T-helper 22 cell (primary cell): ENCODE data around the gene LMNB1.
"Not testable (repeated sequence)": the region's sequence is repeated elsewhere in the genome, so short reads cannot be mapped to it uniquely, and the experiment has no call there.

ENCODE experiments used
- DNase-seq: peaks from one replicate; pipeline ENCODE4 v3.0.0-alpha.2; 2020; ENCODE audit warnings: low read depth

LMNB1 gene

DNA sequence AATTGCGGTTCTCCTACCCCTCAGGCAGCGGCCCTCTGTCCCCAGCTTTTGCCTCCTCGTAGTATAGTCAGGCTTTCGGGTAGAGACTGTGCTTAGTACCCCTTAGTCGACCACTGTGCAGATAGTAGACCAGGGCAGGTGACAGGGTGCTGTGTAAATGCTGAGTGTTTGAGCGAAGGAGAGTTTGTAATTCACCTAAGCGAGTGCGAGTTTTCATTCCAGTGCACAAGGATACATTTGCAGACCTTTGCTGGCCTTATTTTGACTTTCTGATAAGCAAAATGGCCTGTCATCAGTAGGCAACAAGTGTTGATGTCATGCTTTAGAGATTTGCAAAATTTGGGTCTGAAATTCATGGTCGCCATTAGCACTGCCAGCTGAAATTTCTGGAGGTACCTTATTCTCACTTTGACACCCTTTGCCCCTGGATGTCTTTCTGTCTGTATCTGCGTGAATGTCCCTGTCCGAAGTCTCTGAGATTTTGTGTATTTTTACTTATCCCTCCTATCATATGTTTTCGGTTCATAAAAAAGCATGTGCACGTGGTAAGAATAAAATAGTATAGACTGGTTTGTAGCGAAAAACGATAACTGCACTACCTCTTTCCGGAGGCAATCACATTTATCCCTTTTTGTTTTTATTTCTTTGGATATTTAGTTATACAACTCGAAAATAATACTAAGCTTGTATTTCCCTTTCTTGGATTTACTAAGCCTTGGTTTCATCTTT lies 1.9 kb downstream of the LMNB1 start:
- no peak for DNase-seq

DNA sequence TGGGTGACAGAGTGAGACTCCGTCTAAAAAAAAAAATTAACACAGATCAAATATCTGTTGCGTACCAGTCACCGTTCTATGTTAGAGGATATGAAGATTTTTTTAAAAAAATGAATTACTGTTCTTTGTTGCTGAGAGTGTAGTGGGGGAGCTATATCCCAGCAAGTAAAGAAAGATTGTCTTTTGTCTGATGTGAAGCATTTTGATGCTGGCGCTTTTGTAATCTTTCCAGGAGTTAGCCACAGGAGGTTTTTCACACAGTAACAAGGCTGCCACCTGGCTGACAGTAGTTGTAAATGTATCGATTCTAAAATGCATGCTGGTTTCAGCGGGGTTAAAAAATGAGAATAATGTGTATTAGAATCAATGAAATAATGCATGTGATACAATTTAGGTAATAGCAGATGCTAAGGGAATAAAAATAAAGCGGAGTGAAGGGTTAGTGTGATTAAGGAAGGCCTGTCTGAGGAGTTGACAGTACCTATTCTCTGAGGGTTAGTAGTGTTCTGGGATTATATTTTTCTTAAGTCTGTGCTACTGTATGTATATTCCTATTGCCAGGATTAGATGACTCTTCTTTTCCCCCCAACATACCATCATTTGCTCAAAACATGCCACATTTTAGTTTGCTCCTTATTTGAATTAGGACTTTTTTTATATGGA lies 3.4 kb downstream of the LMNB1 start:
- peak; percentile 31 for DNase-seq

DNA sequence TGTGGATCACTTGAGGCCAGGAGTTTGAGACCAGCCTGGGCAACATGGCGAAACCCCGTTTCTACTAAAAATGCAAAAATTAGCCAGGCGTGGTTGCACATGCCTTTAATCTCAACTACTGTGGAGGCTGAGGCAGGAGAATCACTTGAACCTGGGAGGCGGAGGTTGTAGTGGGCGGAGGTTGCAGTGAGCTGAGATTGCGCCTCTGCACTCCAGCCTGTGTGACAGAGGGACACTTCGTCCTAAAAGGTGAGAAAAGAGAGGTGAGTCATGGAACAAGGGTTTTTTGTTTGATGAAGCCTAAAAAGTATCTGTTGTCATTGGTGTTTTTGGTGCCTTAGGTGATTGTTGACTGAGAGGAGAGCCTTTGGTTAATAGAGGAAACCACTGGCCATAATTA lies 11.5 kb downstream of the LMNB1 start:
- DNase-seq, result not testable (repeated sequence)

DNA sequence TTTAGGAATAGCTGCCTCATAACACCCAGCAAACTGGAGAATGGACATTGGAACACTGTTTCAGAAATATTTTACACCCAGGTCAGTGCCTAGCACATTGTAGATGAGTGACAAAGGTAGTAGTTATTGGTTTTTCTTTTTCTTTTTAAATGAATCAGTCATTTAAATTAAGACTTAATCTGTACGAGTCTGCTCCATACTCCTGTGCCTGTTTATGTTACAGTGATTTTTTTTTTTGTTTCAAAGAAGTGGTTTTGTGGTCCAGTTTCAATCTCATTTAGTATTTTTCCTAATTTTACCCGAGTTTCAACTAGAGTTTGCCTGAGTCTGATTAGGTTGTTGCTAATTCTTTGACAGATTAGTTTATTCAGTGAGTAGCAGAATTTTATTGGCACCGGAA lies 16.2 kb downstream of the LMNB1 start:
- no peak for DNase-seq

DNA sequence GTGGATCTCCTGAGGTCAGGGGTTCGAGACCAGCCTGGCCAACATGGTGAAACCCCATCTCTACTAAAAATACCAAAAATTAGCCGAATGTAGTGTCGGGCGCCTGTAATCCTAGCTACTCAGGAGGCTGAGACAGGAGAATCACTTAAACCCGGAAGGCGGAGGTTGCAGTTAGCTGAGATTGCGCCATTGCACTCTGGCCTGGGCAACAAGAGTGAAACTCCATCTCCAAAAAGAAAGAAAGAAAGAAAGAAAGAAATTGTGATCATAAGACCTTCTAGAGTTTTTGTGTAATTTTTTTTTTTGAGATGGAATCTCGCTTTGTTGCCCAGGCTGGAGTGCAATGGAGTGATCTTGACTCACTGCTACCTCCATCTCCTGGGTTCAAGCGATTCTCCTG lies 16.7 kb downstream of the LMNB1 start:
- not testable (repeated sequence) for DNase-seq

DNA sequence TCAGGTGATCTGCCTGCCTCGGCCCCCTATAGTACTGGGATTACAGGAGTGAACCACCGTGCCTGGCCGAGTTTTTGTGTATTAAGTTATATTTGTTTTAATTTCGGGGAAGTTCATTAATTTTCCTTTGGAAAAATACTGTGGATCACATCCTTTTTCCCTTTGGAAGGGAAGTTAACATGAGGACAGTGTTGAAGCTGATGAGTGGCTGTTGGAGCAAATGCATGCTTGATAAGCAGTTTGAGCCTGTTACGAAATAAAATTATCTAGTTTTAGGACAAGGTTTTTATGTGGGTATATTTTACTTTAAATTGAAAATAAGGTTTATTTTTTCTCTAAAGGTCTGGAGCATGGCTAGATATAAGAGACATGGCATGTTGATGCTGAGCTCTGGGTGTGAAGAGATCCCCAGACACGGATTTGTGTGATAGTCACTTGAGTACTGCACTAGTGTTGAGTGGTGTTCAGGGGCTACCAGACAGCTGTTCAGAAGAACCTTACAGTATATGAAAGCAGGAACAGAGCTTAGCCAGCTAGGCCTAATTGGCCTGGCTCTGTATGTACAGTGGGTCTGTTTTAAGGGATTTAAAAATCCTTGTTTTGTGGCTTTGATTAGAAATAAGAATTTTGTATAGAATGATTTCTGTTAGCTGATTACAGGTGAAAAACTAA lies 17.4 kb downstream of the LMNB1 start:
- no peak for DNase-seq

DNA sequence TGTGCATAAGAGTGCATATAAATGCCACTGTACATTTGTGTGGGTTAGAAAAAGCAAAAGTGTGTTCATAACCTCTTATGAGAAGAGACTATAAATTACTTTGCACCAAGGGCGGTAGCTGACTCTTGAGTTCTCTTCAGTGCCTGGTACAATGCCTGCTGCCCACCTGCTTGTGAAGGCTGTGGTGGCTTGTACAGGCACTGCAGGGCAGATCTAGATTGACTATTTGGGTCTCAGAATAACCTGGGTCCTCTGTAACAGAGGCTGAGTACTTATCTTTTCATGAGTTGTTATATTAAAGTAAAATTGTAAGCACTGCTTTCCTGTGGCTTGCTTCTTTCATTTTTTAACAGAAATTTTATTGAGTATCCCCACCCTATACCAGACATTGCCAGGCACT lies 22.8 kb downstream of the LMNB1 start:
- DNase-seq, result no peak

DNA sequence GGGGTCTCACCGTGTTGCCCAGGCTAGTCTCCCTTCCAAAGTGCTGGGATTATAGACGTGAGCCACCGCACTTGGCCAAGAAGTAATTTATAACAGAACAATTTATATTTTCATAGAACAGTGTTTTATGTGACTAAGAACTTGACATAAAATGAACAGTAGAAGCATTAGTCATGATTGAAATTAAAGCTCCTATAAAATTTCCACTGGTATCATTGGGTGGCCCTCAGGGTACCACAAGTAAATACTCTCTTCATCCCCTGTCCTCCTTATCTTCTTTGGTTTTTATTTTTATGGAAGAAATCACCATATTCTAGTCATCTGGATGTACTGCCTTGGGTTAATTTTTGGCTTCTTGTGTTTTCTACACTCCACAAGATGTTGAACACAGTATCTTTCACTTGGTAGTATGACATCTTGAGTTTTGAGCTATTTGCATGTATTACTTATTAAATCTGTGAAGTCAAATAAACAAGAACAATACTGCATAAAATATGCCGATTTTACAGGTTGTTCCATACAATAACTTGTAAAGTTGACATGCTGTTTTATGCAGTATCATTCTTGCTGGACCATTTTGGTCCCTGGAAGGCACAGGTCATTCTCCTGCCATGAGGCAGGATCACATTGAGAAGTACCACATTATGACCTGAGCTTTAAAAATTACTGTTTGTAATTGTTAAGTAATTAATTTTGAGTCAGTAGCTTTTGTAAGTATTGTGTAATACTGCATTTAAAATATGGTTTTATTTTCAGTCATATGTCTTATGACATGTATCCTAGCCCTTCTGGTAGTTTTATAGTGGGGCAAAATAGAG lies 24.4 kb downstream of the LMNB1 start:
- no peak for DNase-seq

DNA sequence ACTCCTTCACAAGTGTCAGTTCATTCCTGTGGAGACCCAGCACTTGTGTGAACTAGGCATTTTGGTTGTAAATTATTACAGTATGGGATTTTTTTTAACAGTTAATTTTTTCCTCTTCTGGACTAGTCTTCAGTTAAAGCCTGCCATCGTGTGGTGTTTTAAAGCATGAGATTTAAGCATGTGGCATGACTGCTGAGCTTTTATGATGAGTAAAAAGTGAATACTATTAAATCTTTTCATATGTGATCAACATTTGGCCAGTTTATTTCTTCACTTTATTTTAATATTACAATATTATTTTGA lies 25.0 kb downstream of the LMNB1 start:
- DNase-seq, result no peak

DNA sequence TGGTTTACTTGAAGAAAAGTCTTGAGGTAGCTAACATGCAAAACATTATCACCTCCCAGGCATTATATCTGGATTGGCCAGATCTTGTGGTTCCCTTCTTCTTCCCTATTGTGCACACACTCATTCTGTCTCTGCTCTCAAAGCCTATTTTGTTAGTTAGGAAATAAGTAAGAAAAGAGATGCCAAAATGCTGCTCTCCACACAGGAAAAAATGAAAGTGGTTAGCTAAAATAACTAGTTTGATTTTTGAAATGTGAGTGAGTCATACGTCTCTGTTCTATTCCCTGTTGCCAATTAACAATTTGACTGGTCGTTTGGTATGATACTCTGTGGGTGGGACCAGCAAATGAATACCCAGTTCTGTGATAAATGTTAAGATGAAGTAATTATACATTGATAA lies 28.1 kb downstream of the LMNB1 start:
- DNase-seq, result no peak

DNA sequence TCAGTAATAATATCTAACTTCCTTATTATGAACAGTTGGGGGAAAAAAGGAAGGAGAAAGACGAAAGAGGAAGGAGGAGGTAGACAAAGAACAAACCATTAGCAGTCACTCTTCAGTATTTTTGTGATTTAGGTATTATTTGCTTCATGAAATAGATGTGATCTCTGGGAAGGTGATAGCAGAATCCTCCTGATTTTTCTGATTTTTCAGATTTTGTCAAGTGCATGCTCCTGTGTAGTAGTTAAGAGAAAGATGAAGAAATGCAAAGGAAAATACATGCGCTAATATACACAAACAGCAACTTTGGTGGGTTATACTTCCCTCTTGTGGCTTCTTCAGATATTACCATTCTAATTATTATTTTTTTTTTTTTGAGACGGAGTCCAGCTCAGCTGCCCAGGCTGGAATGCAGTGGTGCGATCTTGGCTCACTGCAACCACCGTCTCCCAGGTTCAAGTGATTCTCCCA lies 31.6 kb downstream of the LMNB1 start:
- no peak for DNase-seq

DNA sequence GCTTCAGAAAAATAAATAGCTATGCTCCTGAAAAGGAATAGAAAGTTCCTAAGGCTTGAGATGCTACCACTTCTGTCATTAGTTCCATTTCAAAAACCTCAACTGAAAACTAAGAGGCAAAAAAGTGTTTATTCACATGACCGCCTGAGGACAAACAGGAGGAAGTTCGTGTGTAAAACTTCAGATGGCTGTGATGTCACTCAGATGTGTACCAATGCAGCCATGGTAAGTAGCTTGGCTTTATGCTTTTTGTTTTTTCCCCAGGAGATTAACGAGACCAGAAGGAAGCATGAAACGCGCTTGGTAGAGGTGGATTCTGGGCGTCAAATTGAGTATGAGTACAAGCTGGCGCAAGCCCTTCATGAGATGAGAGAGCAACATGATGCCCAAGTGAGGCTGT lies 33.0 kb downstream of the LMNB1 start:
- no peak for DNase-seq

DNA sequence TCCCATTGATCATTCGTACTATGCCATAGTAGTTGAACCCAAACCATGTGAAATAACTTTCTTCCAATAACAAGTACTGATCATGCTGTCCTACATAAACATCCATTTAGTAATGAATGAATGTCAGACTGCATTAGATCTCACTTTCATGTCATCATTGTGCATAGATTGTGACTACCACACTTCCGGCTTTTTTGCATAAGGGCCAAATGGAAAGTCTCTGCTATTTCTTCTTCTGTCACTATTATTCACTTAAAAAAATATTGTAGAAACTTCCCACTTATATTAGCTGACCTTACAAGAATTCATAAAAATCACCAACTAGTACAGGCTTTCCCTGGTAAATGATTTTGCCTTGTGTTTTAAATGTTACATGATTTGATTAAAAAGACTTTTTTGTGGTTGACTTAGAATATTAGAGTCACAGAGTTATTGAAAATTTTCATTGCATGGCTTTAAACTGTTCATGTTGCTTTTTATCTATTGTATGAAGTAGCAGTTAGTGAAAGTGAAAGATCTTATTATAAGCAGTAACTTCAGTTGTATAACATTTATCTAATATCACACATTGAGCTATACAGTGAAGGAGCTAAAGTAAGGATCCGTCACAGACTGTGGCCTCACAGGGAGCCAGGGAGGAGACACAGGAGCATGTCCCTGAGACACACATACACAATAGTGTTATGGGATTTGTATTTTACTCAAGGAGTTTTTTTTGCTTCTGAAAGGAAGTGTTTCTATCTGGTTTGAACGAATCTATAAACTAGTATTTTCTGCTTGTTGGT lies 33.9 kb downstream of the LMNB1 start:
- DNase-seq, result no peak

DNA sequence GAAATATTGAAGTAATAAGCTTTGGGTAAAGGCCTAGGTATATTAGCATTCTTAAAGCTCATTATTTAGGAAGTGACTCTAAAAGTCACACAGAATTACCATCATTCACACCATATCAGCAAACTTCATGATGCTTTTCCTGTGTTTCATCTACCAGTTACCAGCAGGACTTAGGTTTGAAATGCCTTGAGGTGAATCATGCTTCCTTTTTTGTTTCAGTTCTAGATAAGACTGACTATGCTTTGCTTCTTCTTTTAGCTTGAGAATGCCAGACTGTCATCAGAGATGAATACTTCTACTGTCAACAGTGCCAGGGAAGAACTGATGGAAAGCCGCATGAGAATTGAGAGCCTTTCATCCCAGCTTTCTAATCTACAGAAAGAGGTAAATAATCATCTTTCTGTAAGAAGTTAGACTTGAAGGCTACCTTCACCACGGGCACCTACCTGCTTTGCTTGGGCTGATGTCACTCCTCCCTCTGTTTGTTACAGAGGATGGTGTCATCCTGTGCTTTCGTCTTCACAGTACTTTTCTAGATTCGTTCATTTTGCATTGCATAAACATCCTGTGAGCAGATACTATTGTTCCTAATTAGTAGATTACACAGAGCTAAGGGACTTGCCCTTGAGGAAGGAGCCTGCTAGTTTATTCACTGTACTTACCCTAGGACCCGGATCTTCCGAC lies 34.7 kb downstream of the LMNB1 start:
- DNase-seq, result peak; percentile 13

DNA sequence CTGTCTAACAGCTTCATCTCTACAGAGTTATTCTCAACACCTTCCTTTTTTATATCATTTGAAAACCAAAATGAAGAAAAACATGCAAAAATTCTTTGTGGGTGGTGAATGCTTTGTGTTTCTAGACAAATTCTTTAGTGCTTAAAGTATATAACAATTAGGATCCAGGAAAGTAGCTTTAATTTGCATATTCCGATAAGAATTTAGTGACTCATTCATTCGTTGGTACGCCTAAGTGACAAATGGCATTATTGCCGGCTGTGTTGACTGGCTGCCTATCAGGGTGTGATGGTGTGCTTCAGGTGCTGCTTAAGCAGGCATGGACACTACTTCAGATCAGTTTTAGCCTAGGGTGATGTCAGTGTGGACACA lies 35.2 kb downstream of the LMNB1 start:
- no peak for DNase-seq

DNA sequence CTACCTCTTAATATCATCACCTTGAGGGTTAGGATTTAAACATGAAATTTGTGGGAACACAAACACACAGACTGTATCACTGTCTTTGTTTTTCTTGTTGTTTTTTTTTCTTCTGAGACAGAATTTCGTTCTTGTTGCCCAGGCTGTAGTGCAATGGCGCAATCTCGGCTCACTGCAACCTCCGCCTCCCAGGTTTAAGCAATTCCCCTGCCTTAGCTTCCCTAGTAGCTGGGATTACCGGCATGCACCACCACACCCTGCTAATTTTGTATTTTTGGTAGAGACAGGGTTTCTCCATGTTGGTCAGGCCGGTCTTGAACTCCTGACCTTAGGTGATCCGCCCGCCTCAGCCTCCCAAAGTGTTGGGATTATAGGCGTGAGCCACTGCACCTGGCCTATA lies 36.9 kb downstream of the LMNB1 start:
- DNase-seq, result not testable (repeated sequence)

DNA sequence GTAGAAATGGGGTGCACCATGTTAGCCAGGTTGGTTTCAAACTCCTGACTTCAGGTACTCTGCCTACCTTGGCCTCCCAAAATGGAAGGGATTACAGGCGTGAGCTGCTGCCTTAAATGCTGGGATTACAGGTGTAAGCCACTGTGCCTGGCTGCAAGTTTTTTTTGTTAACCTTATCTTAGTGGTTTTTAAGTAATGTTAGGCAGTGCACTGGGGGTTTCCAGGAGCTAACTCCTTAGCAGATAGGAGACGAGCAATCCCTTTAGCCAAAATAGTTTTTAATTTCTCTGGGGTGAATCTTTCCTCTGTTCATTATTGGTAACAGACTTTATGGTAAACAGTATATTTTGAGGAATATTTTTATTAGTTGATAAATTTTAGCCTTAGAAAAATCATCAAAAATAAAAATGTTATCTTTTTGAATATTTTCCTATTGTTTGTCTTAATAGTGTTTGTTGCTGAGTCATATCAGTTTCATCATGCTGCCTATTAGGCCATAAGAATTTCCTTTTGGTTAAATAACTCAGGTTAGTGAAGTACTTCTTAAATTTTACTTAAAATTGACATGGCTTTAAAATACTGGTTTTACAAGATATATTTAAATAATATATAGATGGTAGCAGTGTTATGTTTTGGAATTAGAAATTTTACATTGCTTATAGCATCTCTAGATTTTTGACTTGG lies 37.9 kb downstream of the LMNB1 start:
- DNase-seq, result no peak

DNA sequence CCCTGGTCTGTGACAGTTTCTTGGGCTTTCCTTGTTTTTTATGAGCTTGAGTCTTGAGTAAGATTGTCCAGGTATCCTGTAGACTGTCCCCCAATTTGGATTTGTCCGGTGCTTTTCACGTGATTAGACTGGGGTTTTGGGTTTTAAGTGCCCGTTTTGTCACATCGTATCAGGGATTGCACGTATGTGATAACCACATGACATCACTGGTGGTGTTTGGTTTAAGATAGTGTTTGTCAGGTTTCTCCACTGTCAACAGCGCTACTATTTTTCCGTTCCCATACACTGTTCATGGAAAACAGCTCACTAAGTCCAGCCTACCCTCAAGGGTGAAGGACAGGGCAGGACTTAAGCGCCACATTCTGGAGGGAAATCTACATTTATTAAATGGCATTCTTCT lies 39.7 kb downstream of the LMNB1 start:
- no peak for DNase-seq

DNA sequence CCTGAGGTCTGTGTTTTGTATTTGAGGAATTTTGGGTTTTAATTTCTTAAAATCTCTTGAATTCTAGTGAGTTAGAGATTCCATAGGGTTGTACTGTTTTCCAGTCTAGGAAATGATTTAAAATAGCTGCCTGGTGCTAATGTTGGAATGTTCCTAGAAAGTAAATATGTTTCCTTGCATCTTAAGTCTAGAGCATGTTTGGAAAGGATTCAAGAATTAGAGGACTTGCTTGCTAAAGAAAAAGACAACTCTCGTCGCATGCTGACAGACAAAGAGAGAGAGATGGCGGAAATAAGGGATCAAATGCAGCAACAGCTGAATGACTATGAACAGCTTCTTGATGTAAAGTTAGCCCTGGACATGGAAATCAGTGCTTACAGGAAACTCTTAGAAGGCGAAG lies 41.8 kb downstream of the LMNB1 start:
- DNase-seq, result no peak

DNA sequence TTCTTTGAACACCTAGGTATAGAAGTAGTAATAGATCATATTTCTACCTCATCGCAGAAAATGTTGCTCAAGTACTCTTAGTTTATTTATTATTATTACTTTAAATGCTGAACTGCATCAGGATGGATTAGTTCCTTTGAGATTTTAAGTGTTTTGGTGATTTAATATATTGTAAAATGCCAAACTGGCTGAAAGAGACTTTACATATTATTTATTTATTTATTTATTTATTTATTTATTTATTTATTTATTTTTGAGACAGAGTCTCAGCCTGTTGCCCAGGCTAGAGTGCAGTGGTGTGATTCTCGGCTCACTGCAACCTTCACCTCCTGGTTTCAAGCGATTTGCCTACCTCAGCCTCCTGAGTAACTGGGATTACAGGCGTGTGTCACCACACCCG lies 42.3 kb downstream of the LMNB1 start:
- no peak for DNase-seq
